ENCODE data around the gene OR4F6. TPM values are rescaled to one million over a fixed set of nuclear protein-coding genes. Genes with fewer than 3 reads are reported as not detected.

The OR4F6 gene
- total and polyA plus RNA-seq, 2 experiments from 2014 or later, result not detected

DNA sequence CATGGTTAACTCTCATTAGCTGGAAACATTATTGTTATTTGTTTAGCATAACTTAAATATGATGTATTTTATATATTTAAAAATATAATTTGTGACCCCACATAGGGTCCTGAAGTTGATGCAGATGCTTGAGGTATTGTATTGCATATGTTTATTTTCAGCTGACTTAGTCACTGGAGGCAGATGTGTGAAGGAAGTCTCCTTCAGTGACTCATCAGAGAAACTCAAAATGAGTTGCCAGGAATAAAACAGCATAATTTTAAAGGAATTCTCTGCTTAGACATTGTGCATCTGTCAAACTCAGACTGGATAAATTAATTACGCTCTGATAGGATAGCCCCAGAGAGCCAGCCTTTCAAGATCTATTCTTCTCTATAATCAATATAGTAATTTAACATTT is 7.9 kb upstream of the OR4F6 start:
- Histone ChIP-seq H3K27ac (no peak overlapping the region), H3K9me3 (ENCODE audit: low read depth) (no peaks in the 10 kb centered on the region), H3K36me3 (no peaks in the 10 kb centered on the region), H3K4me3 (no peak overlapping the region), H3K4me1 (ENCODE audit: low read depth) (no peaks in the 10 kb centered on the region), H3K27me3 (no peaks in the 10 kb centered on the region)
- peak in 1 of 2 donors; percentile 10 for DNase-seq (ENCODE audit: low read depth in 1 of 2, low spot score in 1 of 2)
- TF ChIP-seq CTCF (IDR thresholded peaks at IDR 0.05; ENCODE audit: low read depth, low read length), result no peak

DNA sequence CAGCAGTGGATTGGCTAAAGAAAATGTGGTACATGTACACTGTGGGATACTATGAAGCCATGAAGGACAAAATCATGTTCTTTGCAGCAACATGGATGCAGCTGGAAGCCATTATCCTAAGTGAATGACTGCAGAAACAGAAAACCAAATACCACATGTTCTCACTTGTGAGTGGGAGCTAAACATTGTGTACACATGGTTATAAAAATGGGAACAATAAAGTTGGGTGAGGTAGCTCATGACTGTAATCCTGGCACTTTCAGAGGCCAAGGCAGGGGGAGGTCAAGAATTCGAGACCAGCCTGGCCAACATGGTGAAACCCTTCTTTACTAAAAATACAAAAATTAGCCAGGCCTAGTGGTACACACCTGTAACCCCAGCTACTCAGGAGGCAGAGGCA is 3.6 kb upstream of the OR4F6 start:
- no peak for DNase-seq (ENCODE audit: low read depth in 1 of 2, low spot score in 1 of 2)
- TF ChIP-seq CTCF (IDR thresholded peaks at IDR 0.05; ENCODE audit: low read depth, low read length), result no peak
- no peaks in the 10 kb centered on the region for H3K36me3 ChIP-seq

DNA sequence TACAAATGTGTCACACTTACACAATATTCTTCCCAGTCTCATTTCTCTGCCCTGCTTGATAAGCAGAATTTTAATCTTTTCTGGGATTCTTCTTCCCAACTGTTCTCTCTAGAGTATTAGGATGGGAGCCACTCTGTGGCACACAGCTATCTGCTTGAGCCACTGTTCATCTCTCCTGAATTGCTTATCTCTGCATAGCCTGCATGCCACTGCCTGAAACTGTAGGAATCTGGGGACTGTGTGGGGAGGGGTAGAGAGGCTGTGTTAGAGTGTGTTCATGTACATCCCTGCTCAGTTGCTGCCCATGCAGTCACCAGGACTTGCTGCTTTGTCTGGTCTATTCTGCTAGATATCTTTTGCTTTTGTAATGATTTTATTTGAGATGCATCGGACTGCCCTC is 2.3 kb upstream of the OR4F6 start:
- no peak overlapping the region for H3K27ac ChIP-seq
- peak in 1 of 2 donors; percentile 6 for DNase-seq (ENCODE audit: low read depth in 1 of 2, low spot score in 1 of 2)
- H3K36me3 ChIP-seq, result no peaks in the 10 kb centered on the region
- no peak overlapping the region for H3K4me3 ChIP-seq
- TF ChIP-seq CTCF (IDR thresholded peaks at IDR 0.05; ENCODE audit: low read depth, low read length), result no peak
- H3K4me1 ChIP-seq (ENCODE audit: low read depth), result no peaks in the 10 kb centered on the region
- H3K9me3 ChIP-seq (ENCODE audit: low read depth), result no peaks in the 10 kb centered on the region
- no peaks in the 10 kb centered on the region for H3K27me3 ChIP-seq

More for the DNA sequence above, 3.6 kb upstream of the OR4F6 start:
- Histone ChIP-seq H3K4me3 (no peak overlapping the region), H3K9me3 (ENCODE audit: low read depth) (no peaks in the 10 kb centered on the region), H3K27ac (no peak overlapping the region), H3K27me3 (no peaks in the 10 kb centered on the region), H3K4me1 (ENCODE audit: low read depth) (no peaks in the 10 kb centered on the region)

GRCh38 chr15:101803676-101804075 is 367 bp downstream of the OR4F6 start:
- no peak for DNase-seq (ENCODE audit: low read depth in 1 of 2, low spot score in 1 of 2)
- H3K4me1 ChIP-seq (ENCODE audit: low read depth), result no peaks in the 10 kb centered on the region
- H3K27me3 ChIP-seq, result no peaks in the 10 kb centered on the region
- no peak for TF ChIP-seq CTCF (IDR thresholded peaks at IDR 0.05; ENCODE audit: low read depth, low read length)
- no peak overlapping the region for H3K27ac ChIP-seq
- no peaks in the 10 kb centered on the region for H3K9me3 ChIP-seq (ENCODE audit: low read depth)
- no peaks in the 10 kb centered on the region for H3K36me3 ChIP-seq
- H3K4me3 ChIP-seq, result no peak overlapping the region

DNA sequence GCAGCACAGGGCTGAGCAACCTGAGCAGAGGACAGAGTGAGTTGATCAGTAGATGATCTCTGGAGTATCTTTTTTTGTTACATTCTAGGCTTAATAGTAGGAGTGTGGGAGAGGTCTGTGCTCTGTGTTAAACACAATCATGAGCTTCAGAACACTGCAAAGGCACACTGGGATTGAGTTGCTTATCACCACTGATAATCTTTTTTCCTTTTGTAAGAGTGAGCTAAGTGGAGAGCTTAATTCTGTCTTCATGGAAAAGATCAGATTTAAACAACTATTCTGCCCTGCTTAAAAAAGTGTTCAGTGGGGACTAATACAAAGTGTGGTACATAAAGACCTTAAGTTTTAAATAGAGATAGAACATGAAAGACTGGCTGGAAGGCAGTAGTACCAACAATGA is 1.1 kb downstream of the OR4F6 start:
- no peak for DNase-seq (ENCODE audit: low read depth in 1 of 2, low spot score in 1 of 2)
- TF ChIP-seq CTCF (IDR thresholded peaks at IDR 0.05; ENCODE audit: low read depth, low read length), result no peak
- Histone ChIP-seq H3K27ac (no peak overlapping the region), H3K4me3 (no peak overlapping the region), H3K4me1 (ENCODE audit: low read depth) (no peaks in the 10 kb centered on the region), H3K27me3 (no peaks in the 10 kb centered on the region), H3K36me3 (no peaks in the 10 kb centered on the region), H3K9me3 (ENCODE audit: low read depth) (no peaks in the 10 kb centered on the region)

DNA sequence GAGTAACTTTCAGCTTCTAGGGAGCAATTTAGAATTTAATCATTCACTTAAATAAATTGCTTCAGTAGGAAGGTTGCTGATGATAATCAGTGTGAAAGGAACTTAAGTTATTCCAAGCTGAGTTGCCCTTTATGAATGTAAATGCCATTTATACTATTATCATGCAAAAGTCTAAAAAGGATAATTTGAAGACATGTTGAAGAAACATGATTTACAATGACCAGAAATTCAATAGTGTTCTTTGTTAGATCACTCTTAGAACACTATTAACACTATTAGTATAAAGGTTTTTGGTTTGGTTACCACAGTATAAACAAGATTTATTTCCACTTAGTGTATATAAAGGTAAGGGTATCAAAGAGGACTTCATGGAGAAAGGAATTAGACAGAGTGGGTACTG is 1.6 kb downstream of the OR4F6 start:
- H3K27ac ChIP-seq, result no peak overlapping the region
- TF ChIP-seq CTCF (IDR thresholded peaks at IDR 0.05; ENCODE audit: low read depth, low read length), result no peak
- H3K9me3 ChIP-seq (ENCODE audit: low read depth), result no peaks in the 10 kb centered on the region
- no peak overlapping the region for H3K4me3 ChIP-seq
- H3K36me3 ChIP-seq, result no peaks in the 10 kb centered on the region
- H3K4me1 ChIP-seq (ENCODE audit: low read depth), result no peaks in the 10 kb centered on the region
- no peak for DNase-seq (ENCODE audit: low read depth in 1 of 2, low spot score in 1 of 2)
- H3K27me3 ChIP-seq, result no peaks in the 10 kb centered on the region

All from cardiac muscle cell (in vitro differentiated cells and primary cell).